Coronary artery (tissue), 2 donors: Measurements from ENCODE around the gene PARK7.

Experiments
- DNase-seq: peaks from one replicate; pipeline ENCODE4 v3.0.0-alpha.2; 2017; ENCODE audit warnings: low spot score
- H3K27ac ChIP-seq, 2 donors: fragments of 200-600 bp; sonication (generic); one replicate each; pipeline ENCODE4 v1.5.1; 2016 to 2019
- H3K4me3 ChIP-seq: fragments of 200-600 bp; sonication (generic); 2 replicates; pipeline ENCODE4 v1.5.1; 2016; ENCODE audit warnings: mild to moderate bottlenecking, moderate library complexity
- TF ChIP-seq, protein P1 (sequence below): fragments of 200-600 bp; sonication (generic); IDR thresholded peaks from one replicate; pipeline ENCODE4 v1.5.1; 2019; ENCODE audit warnings: antibody characterized with exemption

PARK7 gene

DNA sequence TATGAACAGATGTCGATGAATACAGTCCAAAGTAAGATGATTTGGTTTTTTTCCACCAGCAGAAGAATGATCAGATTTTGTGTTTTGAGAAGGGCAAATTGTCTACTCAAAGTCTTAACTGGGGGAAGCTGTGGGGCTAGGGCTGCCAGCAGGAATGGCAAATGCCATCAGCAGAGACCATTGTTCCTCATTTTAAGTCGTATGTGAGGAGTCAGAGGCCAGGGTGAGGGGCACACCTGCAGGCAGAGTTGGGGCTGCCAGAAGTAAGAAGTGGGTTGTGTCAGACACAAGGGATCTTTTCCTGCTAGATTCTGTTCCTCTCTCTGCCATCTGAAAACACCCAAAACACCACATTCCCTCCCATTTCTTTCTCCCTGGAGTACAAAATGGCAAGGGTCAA, 8.7 kb downstream of the PARK7 start:
- Histone ChIP-seq H3K27ac (no peak overlapping the region), H3K4me3 (no peak overlapping the region)
- DNase-seq: no peak
- TF ChIP-seq, protein P1, sequence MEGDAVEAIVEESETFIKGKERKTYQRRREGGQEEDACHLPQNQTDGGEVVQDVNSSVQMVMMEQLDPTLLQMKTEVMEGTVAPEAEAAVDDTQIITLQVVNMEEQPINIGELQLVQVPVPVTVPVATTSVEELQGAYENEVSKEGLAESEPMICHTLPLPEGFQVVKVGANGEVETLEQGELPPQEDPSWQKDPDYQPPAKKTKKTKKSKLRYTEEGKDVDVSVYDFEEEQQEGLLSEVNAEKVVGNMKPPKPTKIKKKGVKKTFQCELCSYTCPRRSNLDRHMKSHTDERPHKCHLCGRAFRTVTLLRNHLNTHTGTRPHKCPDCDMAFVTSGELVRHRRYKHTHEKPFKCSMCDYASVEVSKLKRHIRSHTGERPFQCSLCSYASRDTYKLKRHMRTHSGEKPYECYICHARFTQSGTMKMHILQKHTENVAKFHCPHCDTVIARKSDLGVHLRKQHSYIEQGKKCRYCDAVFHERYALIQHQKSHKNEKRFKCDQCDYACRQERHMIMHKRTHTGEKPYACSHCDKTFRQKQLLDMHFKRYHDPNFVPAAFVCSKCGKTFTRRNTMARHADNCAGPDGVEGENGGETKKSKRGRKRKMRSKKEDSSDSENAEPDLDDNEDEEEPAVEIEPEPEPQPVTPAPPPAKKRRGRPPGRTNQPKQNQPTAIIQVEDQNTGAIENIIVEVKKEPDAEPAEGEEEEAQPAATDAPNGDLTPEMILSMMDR: no peak

DNA sequence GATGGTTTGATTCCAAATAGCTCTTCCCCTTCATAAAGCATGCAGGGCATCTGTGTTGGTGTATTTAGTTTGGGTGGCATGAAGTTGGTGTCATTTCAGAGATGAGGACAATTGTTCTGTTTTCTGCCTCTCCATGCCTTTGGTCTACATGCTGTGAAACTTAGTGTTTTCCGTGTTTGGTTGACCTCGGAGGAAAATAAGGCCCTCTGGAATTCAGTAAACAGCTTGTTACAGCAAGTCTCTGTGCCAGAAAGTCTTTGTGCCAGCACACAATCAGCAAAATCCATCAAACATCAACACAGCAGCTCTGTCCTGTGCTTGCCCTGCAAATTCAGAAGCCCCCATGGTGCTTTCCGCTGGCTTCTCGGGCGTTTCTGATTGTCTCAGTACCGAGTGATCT, 9.5 kb downstream of the PARK7 start:
- TF ChIP-seq, protein P1: no peak
- DNase-seq: no peak
- Histone ChIP-seq H3K4me3 (no peak overlapping the region), H3K27ac (no peak overlapping the region)

DNA sequence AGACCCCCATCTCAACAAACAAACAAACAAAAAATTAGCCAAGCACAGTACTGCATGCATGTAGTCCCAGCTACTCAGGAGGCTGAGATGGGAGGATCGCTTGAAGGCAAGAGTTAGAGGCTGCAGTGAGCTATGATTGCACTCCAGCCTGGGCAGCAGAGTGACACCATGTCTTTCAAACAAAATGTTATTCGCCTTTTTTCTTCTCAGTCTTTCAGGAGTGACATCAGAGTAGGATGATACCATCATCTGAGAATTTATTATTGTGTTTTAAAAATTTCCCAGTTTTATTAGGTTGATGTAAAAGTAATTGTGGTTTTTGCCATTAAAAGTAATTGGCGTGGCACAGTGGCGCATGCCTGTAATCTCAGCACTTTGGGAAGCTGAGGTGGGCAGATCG, 10.8 kb downstream of the PARK7 start:
- H3K27ac ChIP-seq: no peak overlapping the region
- no peak overlapping the region for H3K4me3 ChIP-seq
- DNase-seq: no peak
- TF ChIP-seq, protein P1: no peak

DNA sequence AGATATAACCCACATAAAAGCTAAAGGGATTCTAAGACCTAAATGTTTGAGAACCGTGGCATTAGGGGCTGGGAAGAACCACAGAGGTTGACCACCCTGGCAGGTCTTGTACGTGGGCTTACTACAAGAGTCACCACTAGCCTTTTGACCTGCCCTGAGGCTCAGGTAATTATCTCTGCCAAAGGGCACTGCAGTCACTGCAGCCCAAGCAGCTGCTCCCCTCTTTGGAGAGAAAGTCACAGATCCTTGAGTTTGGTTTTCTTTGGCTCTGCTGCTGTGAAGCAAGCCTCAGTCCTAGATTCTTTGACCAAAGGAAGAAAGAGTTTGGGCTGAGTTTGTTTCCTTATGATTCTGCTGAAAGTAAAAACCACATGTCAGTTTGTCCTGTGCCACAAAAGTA, 11.6 kb downstream of the PARK7 start:
- H3K27ac ChIP-seq: no peak overlapping the region
- TF ChIP-seq, protein P1: no peak

DNA sequence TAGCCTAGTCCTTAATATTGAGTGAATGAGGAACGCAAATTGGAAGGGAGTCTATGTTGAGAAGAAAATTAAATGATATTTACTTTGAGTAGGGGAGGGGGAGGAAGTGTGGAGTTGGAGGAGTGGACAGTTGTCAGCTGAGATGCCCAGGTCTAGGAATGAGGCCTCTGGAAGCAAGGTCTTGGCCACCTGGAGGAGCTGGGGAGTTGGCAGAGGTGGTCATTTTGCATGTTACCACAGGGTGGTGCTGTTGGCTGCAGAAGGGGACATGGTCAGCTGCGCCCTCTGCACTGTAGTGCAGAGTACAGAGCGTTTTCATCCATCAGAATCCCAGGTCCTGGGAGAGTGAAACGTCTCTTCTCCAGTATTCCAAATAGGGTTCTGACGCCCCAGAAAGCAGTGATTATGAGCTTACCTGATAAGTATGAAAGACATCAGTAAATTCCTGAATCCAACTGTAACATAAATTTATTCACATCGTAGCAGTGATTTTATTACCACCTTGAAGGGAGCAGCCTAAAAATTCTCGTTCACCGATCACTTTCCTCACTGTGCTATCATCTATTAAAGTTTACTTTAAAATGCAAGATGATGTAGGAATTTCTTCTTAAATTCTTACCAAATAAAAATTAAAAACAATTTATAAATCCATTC, 13.8 kb downstream of the PARK7 start:
- Histone ChIP-seq H3K4me3 (no peak overlapping the region), H3K27ac (no peak overlapping the region)
- TF ChIP-seq, protein P1: peak; percentile 71
- peak; percentile 81 for DNase-seq

More for the DNA sequence above, 11.6 kb downstream of the PARK7 start:
- no peak overlapping the region for H3K4me3 ChIP-seq
- DNase-seq: no peak

DNA sequence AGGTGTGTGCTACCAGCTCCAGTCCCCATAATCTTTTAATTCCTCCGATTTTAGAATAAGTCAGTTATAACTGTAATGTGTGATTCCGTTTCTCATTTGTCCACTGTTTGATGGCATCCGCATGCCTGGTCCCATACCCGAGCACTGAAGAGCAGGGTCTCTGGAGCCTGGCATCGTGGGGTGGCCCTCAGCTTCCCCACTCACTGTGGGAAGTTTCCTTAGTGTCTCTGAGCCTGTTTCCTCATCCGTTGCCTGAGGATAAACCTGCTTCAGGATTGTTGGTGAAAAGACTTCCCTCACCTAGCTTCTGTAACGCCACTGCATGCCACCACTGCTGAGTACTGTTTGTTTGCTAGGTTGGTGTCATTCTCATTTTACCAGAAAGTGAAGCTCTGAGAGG, 19.5 kb downstream of the PARK7 start:
- TF ChIP-seq, protein P1: no peak
- no peak overlapping the region for H3K4me3 ChIP-seq
- no peak for DNase-seq
- no peak overlapping the region for H3K27ac ChIP-seq

DNA sequence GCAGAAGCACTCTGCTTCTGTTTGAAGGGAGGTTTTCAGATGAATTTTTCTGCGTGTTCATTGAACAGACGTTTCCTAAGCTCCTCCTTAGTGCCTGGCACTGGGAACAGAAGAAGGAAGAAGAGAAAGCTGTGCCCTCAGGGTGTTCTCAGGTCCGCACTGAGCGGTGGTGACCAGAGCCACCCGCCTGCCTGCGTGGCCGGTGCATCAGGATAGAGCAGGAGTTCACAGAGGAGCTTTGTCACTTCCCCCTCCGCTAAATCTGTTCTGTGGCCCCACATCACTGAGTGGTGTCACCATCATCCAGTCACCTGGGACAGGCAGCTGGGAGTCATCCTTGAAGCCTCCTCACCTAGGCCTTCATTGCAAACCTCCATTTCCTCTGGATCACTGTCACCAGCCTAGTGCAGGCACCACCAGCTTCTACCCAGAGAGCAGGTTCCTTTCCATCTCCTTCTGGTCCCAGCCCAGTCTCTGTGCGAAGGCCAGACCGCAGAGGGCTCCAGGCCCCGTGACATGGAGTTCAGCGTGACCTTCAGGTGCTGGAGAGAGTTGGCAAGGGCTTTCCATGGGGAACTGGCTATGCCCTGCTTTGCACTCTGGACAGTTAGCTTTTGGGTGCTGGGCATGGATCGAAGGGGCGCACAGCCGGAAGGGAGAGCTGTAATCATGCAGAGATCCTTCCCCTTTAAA, 21.7 kb downstream of the PARK7 start:
- TF ChIP-seq, protein P1: no peak
- H3K27ac ChIP-seq: no peak overlapping the region
- no peak for DNase-seq
- H3K4me3 ChIP-seq: no peak overlapping the region
